SK-N-SH (cell line): ENCODE data around the gene KCNN3. TPM values are rescaled to one million over a fixed set of nuclear protein-coding genes. Genes with fewer than 3 reads are reported as not detected.

Source experiments
- CTCF ChIA-PET: fragments of 300-600, 350-600 bp; formaldehyde crosslinking; extraction: SDS; loops from one replicate; lab custom pipeline; 2021; lab: Yijun Ruan, JAX
- POLR2A ChIA-PET: fragments of 350-600 bp; sonication (Branson Sonifier 250); formaldehyde crosslinking; extraction: SDS; loops from one replicate; lab custom pipeline; 2020; ENCODE audit warnings: antibody characterized with exemption, inconsistent platforms; lab: Yijun Ruan, JAX
- DNase-seq: peaks from one replicate; pipeline ENCODE4 v3.0.0; 2012
- H2AFZ ChIP-seq: fragments of 200-600 bp; sonication (generic); 2 replicates; pipeline ENCODE4 v1.8.1; 2016; ENCODE audit warnings: antibody characterized with exemption, mild to moderate bottlenecking, low read depth
- H3F3A ChIP-seq: fragments of 200-600 bp; sonication (generic); replicated peaks from 2 replicates; pipeline ENCODE3; 2016; ENCODE audit warnings: antibody characterized with exemption, mild to moderate bottlenecking; ENCODE audit not compliant: insufficient read depth
- H3K27ac ChIP-seq, 2 experiments: fragments of 200-500 bp in 1 of 2; fragments of 200-600 bp in 1 of 2; sonication (Bioruptor generic) in 1 of 2; sonication (generic), shearing (Covaris generic) in 1 of 2; 2 replicates each; pipeline versions ENCODE4 v1.5.1 to v1.6.1; 2014 to 2016; ENCODE audit warnings: low read depth in 2 of 2, inconsistent platforms in 1 of 2, low read length in 1 of 2, mild to moderate bottlenecking in 1 of 2, mixed read lengths in 1 of 2
- H3K27me3 ChIP-seq: fragments of 200-600 bp; sonication (generic), shearing (Covaris generic); 2 replicates; pipeline ENCODE4 v1.6.1; 2016; ENCODE audit warnings: mixed run types; ENCODE audit not compliant: insufficient read depth
- H3K36me3 ChIP-seq, 2 experiments: fragments of 200-500 bp in 1 of 2; fragments of 200-600 bp in 1 of 2; sonication (Bioruptor generic) in 1 of 2; sonication (generic) in 1 of 2; replicated peaks in 1 of 2; 2 replicates each; pipeline versions ENCODE3 to v1.5.1; 2014 to 2016; ENCODE audit warnings: low read length in 1 of 2, mild to moderate bottlenecking in 1 of 2; ENCODE audit not compliant: insufficient read depth in 2 of 2, control insufficient read depth in 1 of 2
- H3K4me1 ChIP-seq, 2 experiments: fragments of 200-500 bp in 1 of 2; fragments of 200-600 bp in 1 of 2; sonication (Bioruptor generic) in 1 of 2; sonication (generic), shearing (Covaris generic) in 1 of 2; 2 replicates each; pipeline versions ENCODE4 v1.5.1 to v1.6.1; 2014 to 2016; ENCODE audit warnings: low read depth in 1 of 2, low read length in 1 of 2, mixed run types in 1 of 2; ENCODE audit not compliant: insufficient read depth in 2 of 2, control insufficient read depth in 1 of 2
- H3K4me2 ChIP-seq: fragments of 200-600 bp; sonication (generic), shearing (Covaris generic); 2 replicates; pipeline ENCODE4 v1.6.1; 2017; ENCODE audit warnings: mixed run types
- H3K4me3 ChIP-seq, 2 experiments: fragments of 200-500 bp in 1 of 2; fragments of 200-600 bp in 1 of 2; sonication (Bioruptor generic) in 1 of 2; sonication (generic), shearing (Covaris generic) in 1 of 2; 2 replicates each; pipeline versions ENCODE4 v1.5.1 to v1.8.1; 2014 to 2016; ENCODE audit warnings: low read depth in 2 of 2, inconsistent platforms in 1 of 2, low read length in 1 of 2, mild to moderate bottlenecking in 1 of 2, mixed read lengths in 1 of 2, moderate library complexity in 1 of 2
- H3K79me2 ChIP-seq: fragments of 200-600 bp; sonication (generic); 2 replicates; pipeline ENCODE4 v1.8.1; 2017; ENCODE audit warnings: mild to moderate bottlenecking; ENCODE audit not compliant: insufficient read depth
- H3K9ac ChIP-seq: fragments of 200-600 bp; sonication (generic); 2 replicates; pipeline ENCODE4 v1.6.1; 2017; ENCODE audit warnings: mixed run types
- H3K9me2 ChIP-seq: fragments of 200-600 bp; sonication (generic); 2 replicates; pipeline ENCODE4 v1.6.1; 2017; ENCODE audit warnings: mixed run types
- H3K9me3 ChIP-seq: fragments of 200-600 bp; sonication (generic); 2 replicates; pipeline ENCODE4 v1.6.1; 2017; ENCODE audit warnings: mixed run types, mild to moderate bottlenecking, moderate library complexity
- H4K20me1 ChIP-seq: fragments of 200-600 bp; sonication (generic); 2 replicates; pipeline ENCODE4 v1.6.1; 2017; ENCODE audit warnings: mild to moderate bottlenecking, mixed run types; ENCODE audit not compliant: insufficient read depth
- ELF1 ChIP-seq: IDR thresholded peaks from 2 replicates; pipeline ENCODE4 v1.4.0; 2012
- FOSL2 ChIP-seq: IDR thresholded peaks from 2 replicates; pipeline ENCODE4 v1.4.0; 2012; ENCODE audit warnings: low read depth, mild to moderate bottlenecking, moderate library complexity, borderline replicate concordance
- FOXJ3 ChIP-seq: sonication (generic); formaldehyde crosslinking; IDR thresholded peaks from 2 replicates; pipeline ENCODE4 v1.5.1; 2020; ENCODE audit warnings: mild to moderate bottlenecking, missing genetic modification reagents
- GABPA ChIP-seq: IDR thresholded peaks from 2 replicates; pipeline ENCODE4 v1.4.0; 2012; ENCODE audit warnings: low read depth, mild to moderate bottlenecking
- GATA2 ChIP-seq: sonication (generic); formaldehyde crosslinking; IDR thresholded peaks from 2 replicates; pipeline ENCODE4 v1.5.0; 2020; ENCODE audit warnings: mild to moderate bottlenecking, missing genetic modification reagents
- JUND ChIP-seq: IDR thresholded peaks from 2 replicates; pipeline ENCODE4 v1.4.0; 2012
- MAX ChIP-seq: IDR thresholded peaks from 2 replicates; pipeline ENCODE4 v1.4.0; 2012; ENCODE audit warnings: low read depth
- MEF2A ChIP-seq: IDR thresholded peaks from 2 replicates; pipeline ENCODE4 v1.4.0; 2012; ENCODE audit warnings: low read depth, borderline replicate concordance
- MXI1 ChIP-seq: IDR thresholded peaks from 2 replicates; pipeline ENCODE4 v1.6.1; 2012; ENCODE audit warnings: mild to moderate bottlenecking, low read depth, low read length, improper control_type of control experiment
- NFIC ChIP-seq: IDR thresholded peaks from 2 replicates; pipeline ENCODE4 v1.4.0; 2012; ENCODE audit warnings: borderline replicate concordance
- NRF1 ChIP-seq: IDR thresholded peaks from 2 replicates; pipeline ENCODE4 v1.6.1; 2012; ENCODE audit warnings: low read depth, mild to moderate bottlenecking, low read length
- POLR2AphosphoS5 ChIP-seq: IDR thresholded peaks from 2 replicates; pipeline ENCODE4 v1.6.1; 2012; ENCODE audit warnings: low read depth, low read length
- RAD21 ChIP-seq: IDR thresholded peaks from 2 replicates; pipeline ENCODE4 v1.6.1; 2012; ENCODE audit warnings: mild to moderate bottlenecking, low read length
- RCOR1 ChIP-seq: fragments of 150-350 bp; IDR thresholded peaks from 2 replicates; pipeline ENCODE4 v1.6.1; 2017; ENCODE audit warnings: antibody characterized with exemption, low read length
- RFX5 ChIP-seq: IDR thresholded peaks from 2 replicates; pipeline ENCODE4 v1.6.1; 2012; ENCODE audit warnings: mild to moderate bottlenecking, improper control_type of control experiment, low read length
- RXRA ChIP-seq: IDR thresholded peaks from 2 replicates; pipeline ENCODE4 v1.4.0; 2012; ENCODE audit warnings: low read depth, mild to moderate bottlenecking, borderline replicate concordance
- SIN3A ChIP-seq: IDR thresholded peaks from 2 replicates; pipeline ENCODE4 v1.6.1; 2012; ENCODE audit warnings: low read depth, mild to moderate bottlenecking, low read length, moderate library complexity, borderline replicate concordance
- SMC3 ChIP-seq: IDR thresholded peaks from 2 replicates; pipeline ENCODE4 v1.6.1; 2012; ENCODE audit warnings: low read depth, low read length, improper control_type of control experiment
- TAF1 ChIP-seq: IDR thresholded peaks from 2 replicates; pipeline ENCODE4 v1.6.1; 2012; ENCODE audit warnings: low read depth, mild to moderate bottlenecking, low read length, moderate library complexity, borderline replicate concordance
- TCF12 ChIP-seq: IDR thresholded peaks from 2 replicates; pipeline ENCODE4 v1.4.0; 2012
- USF1 ChIP-seq: IDR thresholded peaks from 2 replicates; pipeline ENCODE4 v1.4.0; 2012; ENCODE audit warnings: low read depth, borderline replicate concordance
- YY1 ChIP-seq: IDR thresholded peaks from 2 replicates; pipeline ENCODE4 v1.4.0; 2012; ENCODE audit warnings: low read depth, mild to moderate bottlenecking
- WGBS: methylation state at CpG from one replicate; pipeline ENCODE4 v1.1.6; 2017; ENCODE audit warnings: low lambda C conversion rate; 5-methylcytosine and 5-hydroxymethylcytosine counted together
- polyA plus RNA-seq, 3 experiments: library from polyadenylated mRNA; depleted of rRNA; stranded (reverse); fragments of >200 nt; gene quantifications; 2 replicates each; pipeline ENCODE4 v1.2.3, GENCODE V29; 2012

The KCNN3 gene
- polyA plus RNA-seq, 1 of the 3 experiments (the other 2 are of a cell fraction) = 0.16 TPM

GRCh38 chr1:154742606-154743005, 127.5 kb downstream of the KCNN3 start:
- peaks cover 22% of the 10 kb centered on the region for H3K27me3 ChIP-seq

GRCh38 chr1:154741741-154742495, 128.2 kb downstream of the KCNN3 start:
- H3K9me3 ChIP-seq = no peaks in the 10 kb centered on the region
- DNase-seq = no peak
- H3K4me2 ChIP-seq = no peak overlapping the region
- no peaks in the 10 kb centered on the region for H3F3A ChIP-seq
- TF ChIP-seq SIN3A = no peak
- no peak for TF ChIP-seq MEF2A
- no peak for TF ChIP-seq GATA2
- no peak for TF ChIP-seq RFX5
- no peak for TF ChIP-seq FOXJ3 (CRISPR knock-in tag)
- TF ChIP-seq JUND = no peak
- TF ChIP-seq RCOR1 = no peak
- no peak for TF ChIP-seq MXI1
- no peak for TF ChIP-seq RAD21
- no peak for TF ChIP-seq RXRA
- TF ChIP-seq TCF12 = no peak
- TF ChIP-seq YY1 = no peak
- TF ChIP-seq FOSL2 = no peak
- TF ChIP-seq NRF1 = no peak
- no peak for TF ChIP-seq ELF1
- no peak for TF ChIP-seq GABPA
- TF ChIP-seq USF1 = no peak
- TF ChIP-seq SMC3 = no peak
- H3K27ac ChIP-seq = no peak overlapping the region
- POLR2A ChIA-PET = no interaction called here
- CTCF ChIA-PET = interaction anchor here (0.7 to 1.4 kb wide), 7 partner anchors 9 to 114 kb away, joined by 3 read pairs; no protein-coding TSS in a partner anchor
- H3K9me2 ChIP-seq = no peaks in the 10 kb centered on the region
- H3K9ac ChIP-seq = no peak overlapping the region
- H3K4me1 ChIP-seq = peaks cover 0 to 4% of the 10 kb centered on the region in 2 experiments; a peak in 2 of 4 replicates
- WGBS = 75% methylated on average over 15 of the region's 15 CpGs
- no peaks in the 10 kb centered on the region for H3K79me2 ChIP-seq
- H3K4me3 ChIP-seq = no peak overlapping the region
- H2AFZ ChIP-seq = no peak overlapping the region
- no peaks in the 10 kb centered on the region for H3K36me3 ChIP-seq
- peaks cover 15% of the 10 kb centered on the region for H3K27me3 ChIP-seq
- no peaks in the 10 kb centered on the region for H4K20me1 ChIP-seq

More at GRCh38 chr1:154742606-154743005, 127.5 kb downstream of the KCNN3 start:
- Histone ChIP-seq H3K4me2 (no peak overlapping the region), H3K36me3 (no peaks in the 10 kb centered on the region), H3K9ac (no peak overlapping the region), H3K27ac (no peak overlapping the region), H3K79me2 (no peaks in the 10 kb centered on the region), H3F3A (no peaks in the 10 kb centered on the region), H3K9me3 (no peaks in the 10 kb centered on the region), H3K9me2 (no peaks in the 10 kb centered on the region), H2AFZ (no peak overlapping the region), H3K4me1 (peaks cover 0 to 11% of the 10 kb centered on the region in 2 experiments; a peak in 1 of 4 replicates), H4K20me1 (no peaks in the 10 kb centered on the region), H3K4me3 (no peak overlapping the region)
- TF ChIP-seq TAF1 = no peak
- no peak for TF ChIP-seq POLR2AphosphoS5
- no peak for TF ChIP-seq GABPA
- TF ChIP-seq NFIC = no peak
- TF ChIP-seq FOXJ3 (CRISPR knock-in tag) = no peak
- no peak for TF ChIP-seq USF1
- TF ChIP-seq MAX = no peak
- no peak for TF ChIP-seq ELF1
- 77% methylated on average over 11 of the region's 11 CpGs for WGBS
- no peak for DNase-seq
- CTCF ChIA-PET = interaction anchor here (0.8 to 1.4 kb wide), 4 partner anchors 9 to 114 kb away, joined by 3 read pairs; no protein-coding TSS in a partner anchor
- POLR2A ChIA-PET = no interaction called here
